ENCODE results near the gene MYL11.

The MYL11 gene

GRCh38 chr16:30376461-30376902 lies 1.9 kb downstream of the MYL11 start:
- Histone ChIP-seq H4K8ac (ENCODE audit: low read depth, low read length) (no peak overlapping the region), H3K36me3 (replicated peaks in 1 of 2; ENCODE audit: control insufficient read depth in 2 of 2, insufficient read depth in 2 of 2, low read length in 2 of 2) (peaks cover 0 to 11% of the 10 kb centered on the region in 2 donors), H3K27me3 (ENCODE audit: control insufficient read depth in 3 of 3, insufficient read depth in 3 of 3, low read depth in 1 of 3, low read length in 3 of 3) (no peaks in the 10 kb centered on the region)

DNA sequence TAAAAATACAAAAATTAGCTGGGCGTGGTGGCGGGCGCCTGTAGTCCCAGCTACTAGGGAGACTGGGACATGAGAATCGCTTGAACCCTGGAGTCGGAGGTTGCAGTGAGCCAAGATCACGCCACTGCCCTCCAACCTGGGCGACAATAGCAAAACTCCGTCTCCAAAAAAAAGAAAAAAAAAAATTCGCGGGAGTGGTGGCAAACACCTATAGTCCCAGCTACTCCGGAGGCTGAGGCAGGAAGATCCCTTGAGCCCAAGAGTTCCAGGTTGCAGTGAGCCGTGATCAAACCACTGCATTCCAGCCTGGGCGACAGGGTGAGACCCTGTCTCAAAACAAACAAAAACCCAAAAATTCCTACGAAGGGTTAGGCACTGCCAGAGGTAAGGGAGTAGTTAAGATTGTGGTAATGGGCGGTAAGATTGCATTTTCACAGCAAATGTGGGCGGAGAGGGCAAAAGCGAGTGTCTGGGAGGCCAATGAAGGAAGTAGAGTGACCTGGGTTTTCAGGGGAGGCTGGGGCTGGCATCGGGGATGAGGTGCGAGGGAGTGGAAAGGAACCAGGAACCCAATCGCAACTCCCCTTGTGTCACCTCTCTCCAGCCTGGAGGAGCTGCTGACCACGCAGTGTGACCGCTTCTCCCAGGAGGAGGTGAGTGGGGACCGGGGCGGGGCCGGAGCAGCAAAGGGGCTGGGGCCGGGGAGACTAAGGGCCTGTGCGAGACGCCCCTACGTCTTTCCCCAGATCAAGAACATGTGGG lies 2.6 kb downstream of the MYL11 start:
- H4K91ac ChIP-seq (ENCODE audit: low read depth, low read length, poor library complexity) = no peak overlapping the region
- no peak overlapping the region for H4K8ac ChIP-seq (ENCODE audit: low read depth, low read length)
- WGBS, 2 donors (ENCODE audit: extremely low coverage in 2 of 2, insufficient read length in 2 of 2, insufficient replicate concordance in 1 of 2) = no CpG with 5 or more reads among the region's 29 CpGs
- H3K79me1 ChIP-seq (ENCODE audit: low read depth, low read length) = peaks cover 5% of the 10 kb centered on the region
- H3K27me3 ChIP-seq (ENCODE audit: control insufficient read depth in 3 of 3, insufficient read depth in 3 of 3, low read depth in 1 of 3, low read length in 3 of 3) = no peaks in the 10 kb centered on the region
- peak overlapping the region; percentile 20 for H2AK5ac ChIP-seq (ENCODE audit: low read depth, low read length)
- peak overlapping the region; percentile 66 for H3K9ac ChIP-seq (ENCODE audit: low read depth, low read length, poor library complexity)
- peak overlapping the region; percentile 36 to 81 for H3K4me3 ChIP-seq (ENCODE audit: low read length in 2 of 2)
- peak overlapping the region; percentile 83 for H2AFZ ChIP-seq (ENCODE audit: low read length)
- peak overlapping the region; percentile 87 for H3K4me2 ChIP-seq (ENCODE audit: insufficient read depth, low read length, poor library complexity, severe bottlenecking)
- no peaks in the 10 kb centered on the region for H3K9me3 ChIP-seq (replicated peaks in 1 of 2; ENCODE audit: control insufficient read depth in 2 of 2, insufficient read depth in 1 of 2, low read depth in 1 of 2, low read length in 2 of 2)
- H3K4me1 ChIP-seq (ENCODE audit: control insufficient read depth in 2 of 2, insufficient read depth in 1 of 2, low read depth in 1 of 2, low read length in 2 of 2) = peaks cover 24 to 30% of the 10 kb centered on the region in 2 donors
- H3K27ac ChIP-seq (replicated peaks; ENCODE audit: low read length) = peak overlapping the region; percentile 100
- no peak overlapping the region for H2BK120ac ChIP-seq (ENCODE audit: low read depth, low read length)
- H2BK15ac ChIP-seq (ENCODE audit: low read length) = peak overlapping the region; percentile 44
- no peak overlapping the region for H2BK12ac ChIP-seq (ENCODE audit: low read length)
- H2BK5ac ChIP-seq (ENCODE audit: low read length) = peak overlapping the region; percentile 99
- H3K4ac ChIP-seq (ENCODE audit: low read length) = no peak overlapping the region
- peaks cover 0 to 11% of the 10 kb centered on the region in 2 donors for H3K36me3 ChIP-seq (replicated peaks in 1 of 2; ENCODE audit: control insufficient read depth in 2 of 2, insufficient read depth in 2 of 2, low read length in 2 of 2)
- DNase-seq (ENCODE audit: low spot score) = no peak
- H3K23ac ChIP-seq (ENCODE audit: low read depth, low read length, poor library complexity) = peak overlapping the region; percentile 96
- H3K18ac ChIP-seq (ENCODE audit: low read length) = peak overlapping the region; percentile 99
- no peak overlapping the region for H3K14ac ChIP-seq (ENCODE audit: low read length)

More at GRCh38 chr16:30376461-30376902, 1.9 kb downstream of the MYL11 start:
- Histone ChIP-seq H3K9me3 (replicated peaks in 1 of 2; ENCODE audit: control insufficient read depth in 2 of 2, insufficient read depth in 1 of 2, low read depth in 1 of 2, low read length in 2 of 2) (no peaks in the 10 kb centered on the region), H2AFZ (ENCODE audit: low read length) (no peak overlapping the region), H3K14ac (ENCODE audit: low read length) (no peak overlapping the region), H3K4me1 (ENCODE audit: control insufficient read depth in 2 of 2, insufficient read depth in 1 of 2, low read depth in 1 of 2, low read length in 2 of 2) (peaks cover 26 to 28% of the 10 kb centered on the region in 2 donors), H3K4ac (ENCODE audit: low read length) (no peak overlapping the region), H2BK15ac (ENCODE audit: low read length) (peak overlapping the region; percentile 88), H3K27ac (replicated peaks; ENCODE audit: low read length) (no peak overlapping the region), H3K23ac (ENCODE audit: low read depth, low read length, poor library complexity) (no peak overlapping the region), H2BK120ac (ENCODE audit: low read depth, low read length) (peak overlapping the region; percentile 42), H3K9ac (ENCODE audit: low read depth, low read length, poor library complexity) (no peak overlapping the region), H3K79me1 (ENCODE audit: low read depth, low read length) (peaks cover 5% of the 10 kb centered on the region), H3K4me2 (ENCODE audit: insufficient read depth, low read length, poor library complexity, severe bottlenecking) (no peak overlapping the region), H2BK5ac (ENCODE audit: low read length) (no peak overlapping the region), H2BK12ac (ENCODE audit: low read length) (peak overlapping the region; percentile 59), H3K4me3 (ENCODE audit: low read length in 2 of 2) (no peak overlapping the region), H2AK5ac (ENCODE audit: low read depth, low read length) (peak overlapping the region; percentile 16), H3K18ac (ENCODE audit: low read length) (no peak overlapping the region), H4K91ac (ENCODE audit: low read depth, low read length, poor library complexity) (no peak overlapping the region)
- WGBS, 2 donors (ENCODE audit: extremely low coverage in 2 of 2, insufficient read length in 2 of 2, insufficient replicate concordance in 1 of 2) = no CpG with 5 or more reads among the region's 8 CpGs
- no peak for DNase-seq (ENCODE audit: low spot score)

DNA sequence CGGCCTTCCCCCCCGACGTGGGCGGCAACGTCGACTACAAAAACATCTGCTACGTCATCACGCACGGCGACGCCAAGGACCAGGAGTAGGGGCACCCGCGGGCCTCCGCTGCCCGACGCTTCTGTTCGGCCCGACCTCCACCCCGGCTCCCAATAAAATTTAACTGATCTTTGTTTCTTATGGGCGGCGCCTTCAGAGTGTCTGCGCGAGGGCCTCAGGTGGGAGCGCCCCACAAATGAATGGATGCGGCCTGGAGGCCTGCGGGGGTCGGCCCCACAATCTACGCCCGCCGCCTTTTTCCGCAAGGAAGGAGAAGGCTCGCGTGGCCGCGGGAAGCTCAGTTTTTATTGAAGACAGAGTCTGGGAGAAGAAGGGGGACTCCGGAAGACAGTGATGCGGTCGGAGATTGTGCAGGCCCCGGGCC lies 3.2 kb downstream of the MYL11 start:
- Histone ChIP-seq H2BK15ac (ENCODE audit: low read length) (peak overlapping the region; percentile 39), H2BK120ac (ENCODE audit: low read depth, low read length) (no peak overlapping the region), H3K9me3 (replicated peaks in 1 of 2; ENCODE audit: control insufficient read depth in 2 of 2, insufficient read depth in 1 of 2, low read depth in 1 of 2, low read length in 2 of 2) (no peaks in the 10 kb centered on the region), H4K8ac (ENCODE audit: low read depth, low read length) (no peak overlapping the region), H3K4ac (ENCODE audit: low read length) (no peak overlapping the region), H2BK12ac (ENCODE audit: low read length) (no peak overlapping the region), H3K18ac (ENCODE audit: low read length) (peak overlapping the region; percentile 99), H3K4me3 (ENCODE audit: low read length in 2 of 2) (peak overlapping the region; percentile 81), H3K9ac (ENCODE audit: low read depth, low read length, poor library complexity) (peak overlapping the region; percentile 66), H3K23ac (ENCODE audit: low read depth, low read length, poor library complexity) (peak overlapping the region; percentile 96), H3K4me2 (ENCODE audit: insufficient read depth, low read length, poor library complexity, severe bottlenecking) (peak overlapping the region; percentile 87), H3K36me3 (replicated peaks in 1 of 2; ENCODE audit: control insufficient read depth in 2 of 2, insufficient read depth in 2 of 2, low read length in 2 of 2) (peaks cover 0 to 11% of the 10 kb centered on the region in 2 donors), H3K27me3 (ENCODE audit: control insufficient read depth in 3 of 3, insufficient read depth in 3 of 3, low read depth in 1 of 3, low read length in 3 of 3) (no peaks in the 10 kb centered on the region), H2AK5ac (ENCODE audit: low read depth, low read length) (peak overlapping the region; percentile 90), H4K91ac (ENCODE audit: low read depth, low read length, poor library complexity) (no peak overlapping the region), H2AFZ (ENCODE audit: low read length) (peak overlapping the region; percentile 83), H3K4me1 (ENCODE audit: control insufficient read depth in 2 of 2, insufficient read depth in 1 of 2, low read depth in 1 of 2, low read length in 2 of 2) (peaks cover 24 to 30% of the 10 kb centered on the region in 2 donors), H3K27ac (replicated peaks; ENCODE audit: low read length) (peak overlapping the region; percentile 100), H3K14ac (ENCODE audit: low read length) (no peak overlapping the region), H2BK5ac (ENCODE audit: low read length) (peak overlapping the region; percentile 99), H3K79me1 (ENCODE audit: low read depth, low read length) (peaks cover 5% of the 10 kb centered on the region)
- peak; percentile 85 for DNase-seq (ENCODE audit: low spot score)
- no CpG with 5 or more reads among the region's 39 CpGs for WGBS, 2 donors (ENCODE audit: extremely low coverage in 2 of 2, insufficient read length in 2 of 2, insufficient replicate concordance in 1 of 2)

All from neuronal stem cell (in vitro differentiated cells).